ENCODE data around the gene CFAP107. TPM values are rescaled to one million over a fixed set of nuclear protein-coding genes. Genes with fewer than 3 reads are reported as not detected.

Gene CFAP107
- polyA plus RNA-seq, 1 donor from 2014 or later, result not detected

DNA sequence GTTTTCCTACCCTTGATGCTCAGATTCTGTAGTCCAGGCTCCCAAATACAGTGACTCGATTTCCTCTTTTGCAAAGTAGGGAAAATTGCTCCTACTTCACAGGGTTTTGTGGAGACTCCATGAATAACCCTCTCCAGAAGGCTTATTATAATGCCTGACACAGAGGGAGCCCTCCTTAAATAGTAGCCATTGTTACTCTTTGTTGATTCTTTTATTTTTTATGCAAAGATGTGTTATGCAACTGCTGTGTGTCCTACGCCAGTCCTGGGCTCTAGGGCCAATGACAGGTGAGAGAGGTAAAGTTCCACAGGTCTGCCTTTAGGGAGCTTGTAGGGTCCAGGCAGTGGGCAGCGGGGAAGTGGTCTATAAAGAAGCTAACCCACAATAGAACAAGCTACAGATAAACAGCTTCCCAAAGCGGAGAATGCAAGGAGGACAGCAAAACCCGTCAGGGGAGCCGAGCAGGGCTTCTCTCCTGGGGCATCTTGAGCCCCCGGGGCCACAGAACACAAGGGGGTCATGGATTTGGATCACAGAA, 28.6 kb upstream of the CFAP107 start:
- Histone ChIP-seq H3K36me3 (ENCODE audit: insufficient read depth, low read length) (no peaks in the 10 kb centered on the region), H3K27ac (ENCODE audit: low read length) (no peak overlapping the region), H3K9me3 (ENCODE audit: low read length) (no peaks in the 10 kb centered on the region), H3F3A (ENCODE audit: insufficient read depth, low read length, poor library complexity, severe bottlenecking) (no peaks in the 10 kb centered on the region), H2AFZ (ENCODE audit: low read depth, low read length) (no peak overlapping the region), H3K4me3 (ENCODE audit: low read length) (no peak overlapping the region), H3K4me2 (ENCODE audit: low read length) (no peak overlapping the region), H3K79me2 (replicated peaks; ENCODE audit: insufficient read depth, low read length) (no peaks in the 10 kb centered on the region), H3K9me2 (ENCODE audit: insufficient read depth, low read length) (no peaks in the 10 kb centered on the region), H3K27me3 (ENCODE audit: insufficient read depth, low read depth, low read length) (no peaks in the 10 kb centered on the region), H4K20me1 (ENCODE audit: insufficient read depth) (no peaks in the 10 kb centered on the region), H3K9ac (ENCODE audit: low read length) (no peak overlapping the region)
- TF ChIP-seq RAD21 (conservative IDR thresholded peaks at IDR 0.05) (no peak), EZH2 (IDR thresholded peaks at IDR 0.05; ENCODE audit: borderline replicate concordance, insufficient read depth, low read length, poor library complexity, severe bottlenecking) (no peak), EP300 (conservative IDR thresholded peaks at IDR 0.05; ENCODE audit: poor library complexity, severe bottlenecking) (no peak), TAF1 (IDR thresholded peaks at IDR 0.05; ENCODE audit: low read depth) (no peak), SMC3 (conservative IDR thresholded peaks at IDR 0.05; ENCODE audit: poor library complexity) (no peak), POLR2AphosphoS5 (IDR thresholded peaks at IDR 0.05) (no peak), MXI1 (conservative IDR thresholded peaks at IDR 0.05; ENCODE audit: poor library complexity, severe bottlenecking) (no peak)
- TF ChIP-seq, protein P1, sequence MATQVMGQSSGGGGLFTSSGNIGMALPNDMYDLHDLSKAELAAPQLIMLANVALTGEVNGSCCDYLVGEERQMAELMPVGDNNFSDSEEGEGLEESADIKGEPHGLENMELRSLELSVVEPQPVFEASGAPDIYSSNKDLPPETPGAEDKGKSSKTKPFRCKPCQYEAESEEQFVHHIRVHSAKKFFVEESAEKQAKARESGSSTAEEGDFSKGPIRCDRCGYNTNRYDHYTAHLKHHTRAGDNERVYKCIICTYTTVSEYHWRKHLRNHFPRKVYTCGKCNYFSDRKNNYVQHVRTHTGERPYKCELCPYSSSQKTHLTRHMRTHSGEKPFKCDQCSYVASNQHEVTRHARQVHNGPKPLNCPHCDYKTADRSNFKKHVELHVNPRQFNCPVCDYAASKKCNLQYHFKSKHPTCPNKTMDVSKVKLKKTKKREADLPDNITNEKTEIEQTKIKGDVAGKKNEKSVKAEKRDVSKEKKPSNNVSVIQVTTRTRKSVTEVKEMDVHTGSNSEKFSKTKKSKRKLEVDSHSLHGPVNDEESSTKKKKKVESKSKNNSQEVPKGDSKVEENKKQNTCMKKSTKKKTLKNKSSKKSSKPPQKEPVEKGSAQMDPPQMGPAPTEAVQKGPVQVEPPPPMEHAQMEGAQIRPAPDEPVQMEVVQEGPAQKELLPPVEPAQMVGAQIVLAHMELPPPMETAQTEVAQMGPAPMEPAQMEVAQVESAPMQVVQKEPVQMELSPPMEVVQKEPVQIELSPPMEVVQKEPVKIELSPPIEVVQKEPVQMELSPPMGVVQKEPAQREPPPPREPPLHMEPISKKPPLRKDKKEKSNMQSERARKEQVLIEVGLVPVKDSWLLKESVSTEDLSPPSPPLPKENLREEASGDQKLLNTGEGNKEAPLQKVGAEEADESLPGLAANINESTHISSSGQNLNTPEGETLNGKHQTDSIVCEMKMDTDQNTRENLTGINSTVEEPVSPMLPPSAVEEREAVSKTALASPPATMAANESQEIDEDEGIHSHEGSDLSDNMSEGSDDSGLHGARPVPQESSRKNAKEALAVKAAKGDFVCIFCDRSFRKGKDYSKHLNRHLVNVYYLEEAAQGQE (IDR thresholded peaks at IDR 0.05; ENCODE audit: borderline replicate concordance), result no peak
- TF ChIP-seq, protein P2, sequence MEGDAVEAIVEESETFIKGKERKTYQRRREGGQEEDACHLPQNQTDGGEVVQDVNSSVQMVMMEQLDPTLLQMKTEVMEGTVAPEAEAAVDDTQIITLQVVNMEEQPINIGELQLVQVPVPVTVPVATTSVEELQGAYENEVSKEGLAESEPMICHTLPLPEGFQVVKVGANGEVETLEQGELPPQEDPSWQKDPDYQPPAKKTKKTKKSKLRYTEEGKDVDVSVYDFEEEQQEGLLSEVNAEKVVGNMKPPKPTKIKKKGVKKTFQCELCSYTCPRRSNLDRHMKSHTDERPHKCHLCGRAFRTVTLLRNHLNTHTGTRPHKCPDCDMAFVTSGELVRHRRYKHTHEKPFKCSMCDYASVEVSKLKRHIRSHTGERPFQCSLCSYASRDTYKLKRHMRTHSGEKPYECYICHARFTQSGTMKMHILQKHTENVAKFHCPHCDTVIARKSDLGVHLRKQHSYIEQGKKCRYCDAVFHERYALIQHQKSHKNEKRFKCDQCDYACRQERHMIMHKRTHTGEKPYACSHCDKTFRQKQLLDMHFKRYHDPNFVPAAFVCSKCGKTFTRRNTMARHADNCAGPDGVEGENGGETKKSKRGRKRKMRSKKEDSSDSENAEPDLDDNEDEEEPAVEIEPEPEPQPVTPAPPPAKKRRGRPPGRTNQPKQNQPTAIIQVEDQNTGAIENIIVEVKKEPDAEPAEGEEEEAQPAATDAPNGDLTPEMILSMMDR (IDR thresholded peaks at IDR 0.05; ENCODE audit: poor library complexity, severe bottlenecking), result no peak

DNA sequence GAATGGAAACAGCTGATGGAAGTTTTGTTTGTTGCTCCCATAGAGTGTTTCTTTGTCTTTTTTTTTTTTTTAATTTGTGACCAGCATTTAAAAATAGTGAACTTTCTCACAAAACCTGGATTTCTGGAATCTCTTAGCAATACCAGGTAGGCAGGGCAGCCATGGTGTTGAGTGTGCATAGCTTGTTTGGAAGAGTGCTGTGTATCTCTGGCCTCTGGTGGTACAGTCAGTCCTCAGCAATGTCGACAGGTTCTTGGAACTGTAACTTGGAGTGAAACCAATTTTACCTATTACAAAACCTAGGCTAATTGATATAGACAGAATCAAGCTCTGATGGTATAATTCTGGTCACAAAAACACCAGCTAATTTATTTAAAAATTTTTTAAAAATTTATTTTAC, 23.4 kb upstream of the CFAP107 start:
- Histone ChIP-seq H3K9ac (ENCODE audit: low read length) (no peak overlapping the region), H3K9me2 (ENCODE audit: insufficient read depth, low read length) (no peaks in the 10 kb centered on the region), H3K79me2 (replicated peaks; ENCODE audit: insufficient read depth, low read length) (no peaks in the 10 kb centered on the region)

More for the DNA sequence above, 23.4 kb upstream of the CFAP107 start:
- Histone ChIP-seq H3K4me2 (ENCODE audit: low read length) (no peak overlapping the region), H3K36me3 (ENCODE audit: insufficient read depth, low read length) (no peaks in the 10 kb centered on the region), H3F3A (ENCODE audit: insufficient read depth, low read length, poor library complexity, severe bottlenecking) (no peaks in the 10 kb centered on the region), H3K27me3 (ENCODE audit: insufficient read depth, low read depth, low read length) (no peaks in the 10 kb centered on the region), H3K4me3 (ENCODE audit: low read length) (no peak overlapping the region), H3K9me3 (ENCODE audit: low read length) (no peaks in the 10 kb centered on the region), H4K20me1 (ENCODE audit: insufficient read depth) (no peaks in the 10 kb centered on the region), H2AFZ (ENCODE audit: low read depth, low read length) (no peak overlapping the region), H3K27ac (ENCODE audit: low read length) (no peak overlapping the region)
- no peak for TF ChIP-seq SMC3 (conservative IDR thresholded peaks at IDR 0.05; ENCODE audit: poor library complexity)
- TF ChIP-seq TAF1 (IDR thresholded peaks at IDR 0.05; ENCODE audit: low read depth), result no peak
- no peak for TF ChIP-seq EP300 (conservative IDR thresholded peaks at IDR 0.05; ENCODE audit: poor library complexity, severe bottlenecking)
- TF ChIP-seq POLR2AphosphoS5 (IDR thresholded peaks at IDR 0.05), result no peak
- TF ChIP-seq, protein P2 (IDR thresholded peaks at IDR 0.05; ENCODE audit: poor library complexity, severe bottlenecking), result no peak
- TF ChIP-seq RAD21 (conservative IDR thresholded peaks at IDR 0.05), result no peak
- TF ChIP-seq, protein P1 (IDR thresholded peaks at IDR 0.05; ENCODE audit: borderline replicate concordance), result no peak
- TF ChIP-seq EZH2 (IDR thresholded peaks at IDR 0.05; ENCODE audit: borderline replicate concordance, insufficient read depth, low read length, poor library complexity, severe bottlenecking), result no peak
- TF ChIP-seq MXI1 (conservative IDR thresholded peaks at IDR 0.05; ENCODE audit: poor library complexity, severe bottlenecking), result no peak

Measured in neural cell (in vitro differentiated cells).